Psoas muscle (tissue), 8 donors: ENCODE results near the gene JPH3. TPM values are rescaled to one million over a fixed set of nuclear protein-coding genes. Genes with fewer than 3 reads are reported as not detected.

Experiments used
- ATAC-seq, 4 donors: fragments of 200-7000 bp; cut with Tn5 transposase; one replicate each; pipeline ENCODE4 v1.9.1; 2020; ENCODE audit warnings: moderate library complexity in 3 of 4, mild to moderate bottlenecking in 2 of 4
- DNase-seq, 2 donors: peaks; one replicate each; pipeline ENCODE4 v3.0.0-alpha.2; 2020
- H3K27ac ChIP-seq: fragments of 200-600 bp; one replicate; pipeline ENCODE4 v1.8.0; 2022
- H3K27me3 ChIP-seq, 3 donors: fragments of 200-600 bp in 1 of 3; one replicate each; pipeline versions ENCODE4 v1.6.1 to v1.8.0; 2013 to 2022; ENCODE audit warnings: low read length in 2 of 3, mild to moderate bottlenecking in 2 of 3, moderate library complexity in 1 of 3; ENCODE audit not compliant: insufficient read depth in 3 of 3
- H3K36me3 ChIP-seq, 2 donors: fragments of 200-600 bp in 1 of 2; one replicate each; pipeline versions ENCODE4 v1.6.1 to v1.8.0; 2013 to 2022; ENCODE audit warnings: low read depth in 1 of 2, mild to moderate bottlenecking in 1 of 2, moderate library complexity in 1 of 2; ENCODE audit not compliant: insufficient read depth in 1 of 2
- H3K4me1 ChIP-seq: fragments of 200-600 bp; one replicate; pipeline ENCODE4 v1.8.0; 2022
- H3K4me3 ChIP-seq: fragments of 200-600 bp; one replicate; pipeline ENCODE4 v1.8.0; 2022; ENCODE audit warnings: mild to moderate bottlenecking
- H3K9me3 ChIP-seq: fragments of 200-600 bp; one replicate; pipeline ENCODE4 v1.8.0; 2022
- WGBS, 3 donors: extraction: QIAGEN DNeasy Blood & Tissue Kit; methylation state at CpG; one replicate each; pipeline versions ENCODE4 v1.1.6 to v1.1.7; 2013; 5-methylcytosine and 5-hydroxymethylcytosine counted together
- intact Hi-C, 2 donors: fragments of 100-400 bp; cut with DNase I; formaldehyde crosslinking; loops; one replicate each; pipeline versions ENCODE4 v1.11.0 to v1.14.2; 2022
- polyA plus RNA-seq, 3 donors: library from polyadenylated mRNA; stranded (reverse); fragments of 200-250 nt; gene quantifications; one replicate each; pipeline ENCODE4 v1.2.3, GENCODE V29; 2013
- total RNA-seq, 4 donors: library from RNA; stranded (reverse); fragmentation: NEBNext Ultra II Directional in 2 of 4; extraction: Animal tissue kit (Norgen Biotek cat#: 25700) in 2 of 4; gene quantifications; one replicate each; pipeline versions ENCODE4 v1.2.1 to v1.2.4, GENCODE V29; 2021 to 2023
- TF ChIP-seq, protein P1 (sequence below): fragments of 200-600 bp; IDR thresholded peaks from one replicate; pipeline ENCODE4 v1.8.0; 2022; ENCODE audit warnings: antibody characterized with exemption
- donor health status: healthy with polysubstance abuse.
- donor health status: DM: no; HTN: no; CAD: no; lungs with moderate emphysema.
- donor health status: Bipolar disorder and iron deficiency.
- donor health status: healthy.
- donor health status: DM: yes; HTN: yes; CAD: no.
- donor health status: DM: no; HTN: no; CAD: no.
- donor health status: DM: no; HTN: no; CAD: no.
- donor health status: DM: yes; HTN: yes; CAD: no.

Gene JPH3
- total and polyA plus RNA-seq, 7 donors = 0.03 to 0.13 (median 0.04) TPM; not detected in 2

DNA sequence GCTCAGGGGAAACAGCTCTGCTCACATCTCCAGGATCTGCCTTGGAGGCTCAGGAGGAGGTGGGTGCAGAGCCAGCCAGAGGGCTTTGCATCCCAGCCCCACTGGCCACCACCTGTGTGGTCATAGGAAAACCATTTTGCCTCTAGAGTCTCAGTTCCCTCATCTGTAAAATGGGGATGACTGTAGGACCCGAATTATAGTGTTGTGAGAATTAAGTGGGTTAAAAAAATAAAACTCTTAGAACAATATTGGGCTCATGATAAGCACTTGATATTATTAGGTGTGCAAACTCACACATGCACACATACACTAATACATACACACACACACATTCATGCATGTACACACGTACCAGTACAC is 19.4 kb upstream of the JPH3 start:
- Histone ChIP-seq H3K27ac (peak overlapping the region; percentile 73), H3K36me3 (no peaks in the 10 kb centered on the region), H3K9me3 (no peaks in the 10 kb centered on the region), H3K27me3 (peaks cover 0 to 21% (median 2%) of the 10 kb centered on the region in 3 donors), H3K4me3 (no peak overlapping the region), H3K4me1 (peaks cover 5% of the 10 kb centered on the region)
- TF ChIP-seq, protein P1, sequence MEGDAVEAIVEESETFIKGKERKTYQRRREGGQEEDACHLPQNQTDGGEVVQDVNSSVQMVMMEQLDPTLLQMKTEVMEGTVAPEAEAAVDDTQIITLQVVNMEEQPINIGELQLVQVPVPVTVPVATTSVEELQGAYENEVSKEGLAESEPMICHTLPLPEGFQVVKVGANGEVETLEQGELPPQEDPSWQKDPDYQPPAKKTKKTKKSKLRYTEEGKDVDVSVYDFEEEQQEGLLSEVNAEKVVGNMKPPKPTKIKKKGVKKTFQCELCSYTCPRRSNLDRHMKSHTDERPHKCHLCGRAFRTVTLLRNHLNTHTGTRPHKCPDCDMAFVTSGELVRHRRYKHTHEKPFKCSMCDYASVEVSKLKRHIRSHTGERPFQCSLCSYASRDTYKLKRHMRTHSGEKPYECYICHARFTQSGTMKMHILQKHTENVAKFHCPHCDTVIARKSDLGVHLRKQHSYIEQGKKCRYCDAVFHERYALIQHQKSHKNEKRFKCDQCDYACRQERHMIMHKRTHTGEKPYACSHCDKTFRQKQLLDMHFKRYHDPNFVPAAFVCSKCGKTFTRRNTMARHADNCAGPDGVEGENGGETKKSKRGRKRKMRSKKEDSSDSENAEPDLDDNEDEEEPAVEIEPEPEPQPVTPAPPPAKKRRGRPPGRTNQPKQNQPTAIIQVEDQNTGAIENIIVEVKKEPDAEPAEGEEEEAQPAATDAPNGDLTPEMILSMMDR = no peak
- ATAC-seq = no peak
- intact Hi-C loops = no loop called here
- WGBS, 3 donors = 60 to 85% (median 68%) methylated on average over 2 of the region's 2 CpGs
- DNase-seq = no peak

DNA sequence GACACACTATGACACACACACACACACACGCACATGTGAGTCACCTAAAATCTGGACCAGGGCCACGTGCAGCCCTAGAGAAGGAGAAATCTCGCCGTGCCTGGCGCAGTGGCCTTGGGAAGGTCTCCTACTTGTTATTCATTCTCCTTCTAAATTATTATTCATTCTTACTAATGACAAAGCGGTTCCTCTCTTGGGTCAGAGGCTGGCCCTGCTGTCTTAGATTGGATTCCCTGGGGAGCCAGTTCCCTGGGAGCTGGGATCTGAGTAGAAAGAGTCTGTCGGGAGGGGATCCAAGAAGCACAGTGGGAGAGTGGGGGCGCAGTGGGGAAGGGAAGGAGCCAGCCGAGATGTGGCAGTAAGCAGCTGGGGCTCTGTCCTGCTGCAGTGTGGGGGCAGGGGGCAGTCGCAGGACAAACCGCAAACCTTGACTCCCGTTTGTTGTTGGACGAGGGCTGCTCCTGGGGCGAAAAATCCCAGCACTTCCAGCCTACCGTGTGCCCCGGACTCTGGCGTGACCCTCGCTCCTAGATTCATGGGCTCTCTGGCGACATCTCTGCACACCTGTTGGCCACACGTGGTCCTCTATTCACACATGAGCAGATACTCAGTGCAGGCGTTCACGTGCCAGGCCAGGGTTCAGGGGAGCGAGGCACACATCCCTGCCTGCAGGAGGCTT is 18.7 kb upstream of the JPH3 start:
- H3K9me3 ChIP-seq = no peaks in the 10 kb centered on the region
- H3K27me3 ChIP-seq = peaks cover 0 to 23% (median 2%) of the 10 kb centered on the region in 3 donors
- peaks cover 5% of the 10 kb centered on the region for H3K4me1 ChIP-seq
- no peak overlapping the region for H3K4me3 ChIP-seq
- ATAC-seq = no peak
- 47 to 55% (median 55%) methylated on average over 23 of the region's 23 CpGs for WGBS, 3 donors
- no peaks in the 10 kb centered on the region for H3K36me3 ChIP-seq
- intact Hi-C loops = no loop called here
- no peak overlapping the region for H3K27ac ChIP-seq
- DNase-seq = no peak
- TF ChIP-seq, protein P1 = no peak

DNA sequence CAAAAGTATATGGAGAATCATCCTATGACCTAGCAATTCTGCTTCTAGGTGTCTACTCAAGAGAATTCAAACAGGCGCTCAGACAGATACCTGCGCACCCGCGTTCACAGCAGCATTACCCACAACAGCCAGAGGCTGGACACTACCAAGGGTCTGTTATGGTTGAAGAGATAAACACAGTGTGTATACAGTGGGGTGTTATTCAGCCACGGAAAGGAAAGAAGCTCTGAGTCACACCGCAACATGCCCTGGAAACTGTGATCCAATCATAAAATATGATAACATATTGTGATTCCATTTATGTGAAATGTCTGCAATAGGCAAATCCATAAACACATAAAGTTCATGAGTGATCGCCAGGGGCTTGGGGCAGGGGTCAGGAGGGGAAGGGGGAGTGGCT is 18.0 kb upstream of the JPH3 start:
- Histone ChIP-seq H3K36me3 (no peaks in the 10 kb centered on the region), H3K27me3 (peaks cover 0 to 23% (median 2%) of the 10 kb centered on the region in 3 donors), H3K9me3 (no peaks in the 10 kb centered on the region), H3K27ac (no peak overlapping the region), H3K4me1 (peaks cover 10% of the 10 kb centered on the region), H3K4me3 (no peak overlapping the region)
- 83 to 87% (median 86%) methylated on average over 7 of the region's 7 CpGs for WGBS, 3 donors
- intact Hi-C loops = no loop called here
- no peak for ATAC-seq
- no peak for DNase-seq
- TF ChIP-seq, protein P1 = no peak

DNA sequence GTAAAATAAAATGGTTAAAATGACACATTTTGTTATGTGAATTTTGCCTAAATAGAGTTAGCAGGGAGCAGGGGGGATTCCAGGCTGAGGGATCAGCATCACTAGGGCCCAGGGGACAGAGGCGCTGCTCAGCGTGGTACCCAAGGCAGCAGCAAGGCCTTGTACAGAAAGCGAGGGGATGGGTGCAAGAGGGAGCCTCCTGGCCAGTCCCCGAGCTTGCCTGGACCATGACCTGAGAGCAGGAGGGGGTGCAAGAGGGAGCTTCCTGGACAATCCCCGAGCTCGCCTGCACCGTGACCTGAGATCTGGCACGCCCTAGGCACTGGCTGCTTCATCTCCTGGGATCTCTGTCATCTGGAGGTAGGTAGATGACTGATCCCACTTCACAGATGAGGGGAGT is 17.3 kb upstream of the JPH3 start:
- peaks cover 0 to 23% (median 2%) of the 10 kb centered on the region in 3 donors for H3K27me3 ChIP-seq
- H3K4me1 ChIP-seq = peaks cover 10% of the 10 kb centered on the region
- no peaks in the 10 kb centered on the region for H3K9me3 ChIP-seq
- 84 to 85% (median 85%) methylated on average over 8 of the region's 8 CpGs for WGBS, 3 donors
- DNase-seq = no peak
- no peak overlapping the region for H3K27ac ChIP-seq
- ATAC-seq = no peak
- H3K36me3 ChIP-seq = no peaks in the 10 kb centered on the region
- TF ChIP-seq, protein P1 = no peak
- no peak overlapping the region for H3K4me3 ChIP-seq
- intact Hi-C loops = no loop called here
